ENCODE data around the gene EHF. TPM values are rescaled to one million over a fixed set of nuclear protein-coding genes. Genes with fewer than 3 reads are reported as not detected.

Gene EHF
- polyA plus RNA-seq, 1 donor (not counting 4 experiments of a cell fraction or from before 2014, with no cell fraction given) = 64.2 TPM

- H3K4me2 ChIP-seq (ENCODE audit: control insufficient read depth, extremely low read depth, insufficient read depth, low read depth, low read length) = no peak overlapping the region
- dilution Hi-C loops (cut with MboI; ENCODE audit: extremely low pct_ligation_motif_present, low sequenced_read_pairs) = no loop called here
- no peak for FAIRE-seq
These were observed 76.0 kb downstream of the EHF start for GRCh38 chr11:34696862-34697261.

GRCh38 chr11:34706709-34707461 is 86.0 kb downstream of the EHF start:
- H3K9me3 ChIP-seq (ENCODE audit: control insufficient read depth, low read depth, low read length) = no peaks in the 10 kb centered on the region
- dilution Hi-C loops (cut with MboI; ENCODE audit: extremely low pct_ligation_motif_present, low sequenced_read_pairs) = no loop called here
- DNase-seq (ENCODE audit: low read depth, low spot score) (no peak), FAIRE-seq (peak; percentile 83)
- H2AFZ ChIP-seq (ENCODE audit: control insufficient read depth, low read length) = no peak overlapping the region
- H3K4me1 ChIP-seq (ENCODE audit: control insufficient read depth, extremely low read depth, insufficient read depth, low read length) = peaks cover 7% of the 10 kb centered on the region
- H3K9me1 ChIP-seq (ENCODE audit: control insufficient read depth, extremely low read depth, insufficient read depth, low read length) = no peaks in the 10 kb centered on the region
- H4K20me1 ChIP-seq (ENCODE audit: control insufficient read depth, extremely low read depth, insufficient read depth, low read length) = no peaks in the 10 kb centered on the region
- TF ChIP-seq CTCF (optimal IDR thresholded peaks at IDR 0.05 in 1 of 3, IDR thresholded peaks at IDR 0.05 in 1 of 3, conservative IDR thresholded peaks at IDR 0.05 in 1 of 3; ENCODE audit: extremely low read depth in 1 of 3, insufficient read depth in 2 of 3, low read length in 3 of 3) (no peak), EZH2 (IDR thresholded peaks at IDR 0.05; ENCODE audit: low read length) (no peak)
- no peak overlapping the region for H3K9ac ChIP-seq (ENCODE audit: control insufficient read depth, extremely low read depth, insufficient read depth, low read length)
- no peaks in the 10 kb centered on the region for H3K36me3 ChIP-seq (ENCODE audit: control insufficient read depth in 2 of 2, extremely low read depth in 1 of 2, insufficient read depth in 2 of 2, low read length in 2 of 2)
- H3K79me2 ChIP-seq (ENCODE audit: control insufficient read depth, insufficient read depth, low read length) = no peaks in the 10 kb centered on the region
- no peak overlapping the region for H3K4me2 ChIP-seq (ENCODE audit: control insufficient read depth, extremely low read depth, insufficient read depth, low read depth, low read length)
- H3K27me3 ChIP-seq (ENCODE audit: control insufficient read depth, extremely low read depth, insufficient read depth, low read length) = no peaks in the 10 kb centered on the region
- H3K27ac ChIP-seq (ENCODE audit: control insufficient read depth, insufficient read depth, low read length) = no peak overlapping the region
- no peak overlapping the region for H3K4me3 ChIP-seq (ENCODE audit: control insufficient read depth in 2 of 3, extremely low read depth in 1 of 3, insufficient read depth in 2 of 3, low read depth in 1 of 3, low read length in 3 of 3)

More at GRCh38 chr11:34696862-34697261, 76.0 kb downstream of the EHF start:
- Histone ChIP-seq H3K27me3 (ENCODE audit: control insufficient read depth, extremely low read depth, insufficient read depth, low read length) (no peaks in the 10 kb centered on the region), H3K36me3 (ENCODE audit: control insufficient read depth in 2 of 2, extremely low read depth in 1 of 2, insufficient read depth in 2 of 2, low read length in 2 of 2) (no peaks in the 10 kb centered on the region), H3K9me3 (ENCODE audit: control insufficient read depth, low read depth, low read length) (no peaks in the 10 kb centered on the region), H3K4me3 (ENCODE audit: control insufficient read depth in 2 of 3, extremely low read depth in 1 of 3, insufficient read depth in 2 of 3, low read depth in 1 of 3, low read length in 3 of 3) (no peak overlapping the region), H3K4me1 (ENCODE audit: control insufficient read depth, extremely low read depth, insufficient read depth, low read length) (no peaks in the 10 kb centered on the region), H3K79me2 (ENCODE audit: control insufficient read depth, insufficient read depth, low read length) (no peaks in the 10 kb centered on the region), H3K9ac (ENCODE audit: control insufficient read depth, extremely low read depth, insufficient read depth, low read length) (no peak overlapping the region), H4K20me1 (ENCODE audit: control insufficient read depth, extremely low read depth, insufficient read depth, low read length) (no peaks in the 10 kb centered on the region), H3K9me1 (ENCODE audit: control insufficient read depth, extremely low read depth, insufficient read depth, low read length) (no peaks in the 10 kb centered on the region), H2AFZ (ENCODE audit: control insufficient read depth, low read length) (no peak overlapping the region), H3K27ac (ENCODE audit: control insufficient read depth, insufficient read depth, low read length) (no peak overlapping the region)
- DNase-seq (ENCODE audit: low read depth, low spot score) = no peak
- TF ChIP-seq CTCF (optimal IDR thresholded peaks at IDR 0.05 in 1 of 3, IDR thresholded peaks at IDR 0.05 in 1 of 3, conservative IDR thresholded peaks at IDR 0.05 in 1 of 3; ENCODE audit: extremely low read depth in 1 of 3, insufficient read depth in 2 of 3, low read length in 3 of 3) (no peak), EZH2 (IDR thresholded peaks at IDR 0.05; ENCODE audit: low read length) (no peak)

Measured in keratinocyte (primary cell).